KOPT-K1 (cell line): ENCODE data around the gene SFSWAP.

ENCODE experiments used
- H3K27ac ChIP-seq: fragments of 200-600 bp; sonication (generic); 2 replicates; pipeline ENCODE4 v1.5.1; 2016; ENCODE audit warnings: antibody characterized with exemption, mild to moderate bottlenecking, low read depth, low read length; ENCODE audit not compliant: poor library complexity, severe bottlenecking
- H3K36me3 ChIP-seq: fragments of 200-600 bp; sonication (generic); 2 replicates; pipeline ENCODE4 v1.5.1; 2017; ENCODE audit warnings: antibody characterized with exemption, mild to moderate bottlenecking, low read length, moderate library complexity; ENCODE audit not compliant: insufficient read depth
- H3K9me3 ChIP-seq: fragments of 200-600 bp; sonication (generic); 2 replicates; pipeline ENCODE4 v1.5.1; 2017; ENCODE audit warnings: antibody characterized with exemption, low read length, mild to moderate bottlenecking; ENCODE audit not compliant: insufficient read depth, poor library complexity, severe bottlenecking

SFSWAP gene

DNA sequence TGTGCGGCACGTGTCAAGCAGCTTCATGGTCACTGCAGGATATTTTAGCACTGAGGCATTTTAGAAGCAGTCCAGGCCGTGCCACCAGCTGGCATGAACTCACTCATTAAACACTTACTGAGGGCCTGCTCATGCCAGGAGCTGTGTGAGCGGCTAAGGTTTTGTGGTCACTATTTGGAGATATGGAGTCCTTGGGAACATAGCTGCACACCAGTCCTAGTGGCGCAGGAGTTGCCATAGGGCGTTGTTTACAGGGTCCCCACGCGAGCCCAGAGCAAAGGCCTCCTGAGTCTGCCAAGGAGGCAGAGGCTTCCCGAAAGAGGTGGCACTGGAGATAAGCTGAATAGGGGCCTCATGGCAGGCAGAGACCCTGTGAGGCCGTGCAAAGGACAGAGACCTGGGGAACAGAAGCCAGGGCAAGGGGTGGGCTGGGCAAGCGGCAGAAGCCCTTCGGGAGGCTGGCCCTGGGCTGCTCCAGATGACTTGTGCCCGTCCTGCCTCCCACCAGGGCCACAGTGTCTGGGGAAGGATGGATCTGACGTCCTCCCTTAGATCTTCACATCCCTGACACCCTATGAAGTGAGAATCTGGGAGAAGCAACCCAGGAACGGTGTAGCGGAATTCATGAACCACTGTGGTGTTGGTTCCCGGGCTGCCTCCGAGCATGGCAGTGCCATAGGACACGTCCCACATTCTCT is 38.9 kb downstream of the SFSWAP start:
- peaks cover 100% of the 10 kb centered on the region for H3K36me3 ChIP-seq
- H3K27ac ChIP-seq: no peak overlapping the region
- H3K9me3 ChIP-seq: peaks cover 2% of the 10 kb centered on the region

DNA sequence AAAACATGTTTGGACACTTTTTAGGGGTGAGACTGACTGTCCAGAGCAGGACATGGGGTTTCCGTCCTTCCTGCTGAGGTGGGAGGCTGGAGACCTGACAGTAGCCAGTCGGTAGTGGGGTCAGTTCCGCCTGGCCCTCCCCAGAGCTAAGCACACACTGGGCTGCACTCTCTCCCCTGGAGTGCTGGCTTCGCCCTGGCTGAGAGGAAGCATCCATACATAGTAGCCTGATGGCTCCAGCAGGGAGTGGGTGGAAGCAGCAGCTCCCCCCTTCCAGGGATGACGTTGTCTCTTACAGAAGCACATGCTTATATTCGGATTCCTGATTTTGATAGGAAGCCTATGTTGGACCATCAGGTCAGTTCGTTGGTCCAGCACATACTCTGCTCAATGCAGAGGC is 40.4 kb downstream of the SFSWAP start:
- Histone ChIP-seq H3K36me3 (peaks cover 100% of the 10 kb centered on the region), H3K27ac (no peak overlapping the region), H3K9me3 (no peaks in the 10 kb centered on the region)

DNA sequence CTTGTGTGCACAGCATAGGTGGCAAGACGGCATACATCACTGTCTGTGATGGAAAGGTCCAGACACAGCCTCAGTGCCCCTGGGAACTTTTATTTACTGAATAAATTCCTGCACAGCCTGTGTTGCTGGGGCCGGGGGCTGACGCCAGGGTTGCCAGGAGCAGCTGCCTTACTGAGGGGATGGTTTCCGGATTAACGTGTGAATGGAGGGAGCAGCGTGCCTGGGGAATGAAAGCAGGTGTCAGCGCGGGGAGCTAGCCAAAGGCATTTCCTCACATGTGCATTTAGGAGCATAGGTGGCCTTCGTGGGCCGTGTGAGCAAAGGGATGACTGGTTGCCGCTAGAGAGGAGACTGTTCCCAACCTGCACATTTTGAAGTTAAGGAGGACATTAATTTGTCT is 41.6 kb downstream of the SFSWAP start:
- H3K27ac ChIP-seq: no peak overlapping the region
- H3K36me3 ChIP-seq: peaks cover 100% of the 10 kb centered on the region
- no peaks in the 10 kb centered on the region for H3K9me3 ChIP-seq

DNA sequence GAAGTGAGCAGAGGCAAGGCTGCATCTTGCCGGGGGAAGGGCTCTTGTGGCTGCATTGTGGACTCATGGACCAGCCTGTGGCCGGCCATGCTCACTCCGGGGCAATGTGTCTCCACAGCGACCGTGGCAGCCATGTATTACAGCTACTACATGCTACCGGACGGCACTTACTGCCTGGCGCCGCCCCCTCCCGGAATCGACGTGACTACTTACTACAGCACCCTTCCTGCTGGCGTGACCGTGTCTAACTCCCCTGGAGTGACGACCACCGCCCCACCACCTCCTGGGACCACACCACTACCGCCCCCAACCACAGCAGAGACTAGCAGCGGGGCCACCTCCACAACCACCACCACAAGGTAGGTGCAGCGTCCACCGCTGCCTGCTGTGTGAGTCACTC is 42.1 kb downstream of the SFSWAP start:
- Histone ChIP-seq H3K36me3 (peaks cover 100% of the 10 kb centered on the region), H3K9me3 (no peaks in the 10 kb centered on the region), H3K27ac (no peak overlapping the region)

DNA sequence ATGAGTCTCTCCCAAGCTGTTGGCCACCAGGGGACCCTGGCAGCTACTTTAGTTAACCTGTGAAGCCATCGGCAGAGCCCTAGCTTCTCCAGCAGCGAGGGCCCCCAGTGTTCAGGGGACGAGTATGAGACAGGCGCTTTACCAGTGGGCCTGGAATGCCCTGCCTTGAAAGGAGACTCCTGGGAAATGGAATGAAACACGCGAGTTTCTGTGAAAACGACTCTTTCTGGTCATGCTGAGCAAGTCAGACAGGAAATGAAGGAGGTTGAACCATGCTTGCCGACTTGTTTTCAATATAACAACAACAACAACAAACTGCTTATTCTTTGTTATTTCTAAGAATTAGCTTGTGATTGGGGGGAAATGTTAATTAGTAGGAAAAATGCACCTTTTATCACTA is 42.9 kb downstream of the SFSWAP start:
- Histone ChIP-seq H3K27ac (no peak overlapping the region), H3K9me3 (no peaks in the 10 kb centered on the region), H3K36me3 (peaks cover 100% of the 10 kb centered on the region)

DNA sequence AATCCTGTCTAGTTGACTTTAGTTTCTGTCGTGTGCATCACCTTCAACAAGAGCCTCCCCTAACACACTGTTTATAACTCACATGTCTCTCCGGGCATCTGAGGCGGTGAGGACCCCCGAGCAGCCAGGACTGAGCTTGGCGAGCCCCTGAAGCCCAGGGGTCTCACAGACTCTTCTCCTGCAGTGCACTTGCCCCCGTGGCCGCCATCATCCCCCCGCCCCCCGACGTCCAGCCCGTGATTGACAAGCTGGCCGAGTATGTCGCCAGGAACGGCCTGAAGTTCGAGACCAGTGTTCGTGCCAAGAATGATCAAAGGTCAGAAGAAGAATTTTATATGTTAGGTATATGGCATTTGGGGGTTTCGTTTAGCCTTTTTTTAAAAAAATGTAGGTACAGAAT is 43.3 kb downstream of the SFSWAP start:
- Histone ChIP-seq H3K27ac (no peak overlapping the region), H3K9me3 (no peaks in the 10 kb centered on the region), H3K36me3 (peaks cover 100% of the 10 kb centered on the region)

DNA sequence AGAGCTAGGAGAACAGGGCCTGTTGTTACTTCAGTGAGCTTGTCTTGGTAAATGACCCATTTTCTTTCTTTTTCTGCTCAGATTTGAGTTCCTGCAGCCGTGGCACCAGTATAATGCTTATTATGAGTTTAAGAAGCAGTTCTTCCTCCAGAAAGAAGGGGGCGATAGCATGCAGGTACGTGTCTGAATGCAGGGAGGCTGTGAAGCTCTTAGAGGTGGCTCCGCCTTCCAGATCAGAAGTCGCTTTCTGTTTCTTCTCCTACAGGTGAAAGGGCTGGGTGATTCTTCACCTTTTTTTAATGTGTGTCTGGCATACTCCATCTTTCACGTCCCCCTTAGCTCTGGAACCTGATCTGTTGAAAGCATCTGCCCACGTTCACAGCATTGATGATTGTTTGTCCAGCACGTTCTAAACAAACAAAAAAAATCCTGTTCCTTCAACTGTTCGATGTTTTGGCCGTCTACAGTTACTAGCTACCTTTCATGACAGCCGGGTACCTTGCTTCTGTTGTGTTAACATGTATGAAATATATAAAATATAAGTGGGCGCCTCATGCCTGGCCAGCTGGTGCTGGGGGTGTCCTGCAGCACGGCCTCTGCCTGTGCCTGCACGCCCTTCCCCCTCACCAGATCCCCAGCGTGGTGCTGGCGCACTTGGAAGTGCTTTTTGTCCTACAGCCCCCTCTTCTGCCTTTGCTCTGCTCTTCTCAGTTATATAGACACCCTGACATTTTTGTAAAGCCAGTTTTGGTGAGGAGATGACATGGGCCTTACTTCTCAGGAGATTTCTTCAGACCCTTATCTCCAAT is 44.6 kb downstream of the SFSWAP start:
- H3K36me3 ChIP-seq: peaks cover 100% of the 10 kb centered on the region
- no peak overlapping the region for H3K27ac ChIP-seq
- H3K9me3 ChIP-seq: no peaks in the 10 kb centered on the region

DNA sequence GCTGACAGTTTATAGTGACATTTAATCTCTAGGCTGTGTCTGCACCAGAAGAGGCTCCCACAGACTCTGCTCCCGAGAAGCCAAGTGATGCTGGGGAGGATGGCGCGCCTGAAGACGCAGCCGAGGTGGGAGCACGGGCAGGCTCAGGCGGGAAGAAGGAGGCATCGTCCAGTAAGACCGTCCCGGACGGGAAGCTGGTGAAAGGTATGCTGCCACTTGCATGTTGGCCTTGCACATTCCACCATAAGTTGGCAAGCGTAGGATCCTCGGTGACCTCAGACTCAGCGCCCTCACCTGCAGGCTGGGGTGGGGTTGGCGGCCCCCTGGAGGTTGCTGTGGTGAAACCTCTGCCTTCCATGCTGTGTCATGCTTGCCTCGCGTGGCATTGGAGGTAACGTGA is 45.6 kb downstream of the SFSWAP start:
- peaks cover 100% of the 10 kb centered on the region for H3K36me3 ChIP-seq
- H3K27ac ChIP-seq: no peak overlapping the region
- no peaks in the 10 kb centered on the region for H3K9me3 ChIP-seq

DNA sequence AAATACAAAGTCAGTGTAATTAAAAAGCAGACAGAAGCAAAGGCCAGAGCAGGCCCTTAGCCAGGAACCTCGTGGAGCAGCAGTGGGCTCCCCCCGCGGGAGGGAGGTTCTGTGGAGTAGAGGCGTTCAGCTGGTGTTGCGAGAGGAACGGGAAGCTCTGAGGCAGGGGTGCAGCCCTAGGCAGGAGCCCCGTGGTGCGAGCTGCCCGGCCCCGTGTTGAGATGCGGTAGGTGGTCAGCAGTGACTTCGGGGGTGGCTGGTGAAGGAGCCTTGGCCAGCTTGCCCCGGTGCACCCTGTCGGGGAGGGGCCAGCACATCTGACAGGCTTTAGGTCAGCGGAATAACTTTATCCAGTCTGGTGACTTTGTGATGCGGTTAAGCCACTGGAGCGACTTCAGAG is 46.2 kb downstream of the SFSWAP start:
- Histone ChIP-seq H3K36me3 (peaks cover 100% of the 10 kb centered on the region), H3K9me3 (no peaks in the 10 kb centered on the region), H3K27ac (no peak overlapping the region)

DNA sequence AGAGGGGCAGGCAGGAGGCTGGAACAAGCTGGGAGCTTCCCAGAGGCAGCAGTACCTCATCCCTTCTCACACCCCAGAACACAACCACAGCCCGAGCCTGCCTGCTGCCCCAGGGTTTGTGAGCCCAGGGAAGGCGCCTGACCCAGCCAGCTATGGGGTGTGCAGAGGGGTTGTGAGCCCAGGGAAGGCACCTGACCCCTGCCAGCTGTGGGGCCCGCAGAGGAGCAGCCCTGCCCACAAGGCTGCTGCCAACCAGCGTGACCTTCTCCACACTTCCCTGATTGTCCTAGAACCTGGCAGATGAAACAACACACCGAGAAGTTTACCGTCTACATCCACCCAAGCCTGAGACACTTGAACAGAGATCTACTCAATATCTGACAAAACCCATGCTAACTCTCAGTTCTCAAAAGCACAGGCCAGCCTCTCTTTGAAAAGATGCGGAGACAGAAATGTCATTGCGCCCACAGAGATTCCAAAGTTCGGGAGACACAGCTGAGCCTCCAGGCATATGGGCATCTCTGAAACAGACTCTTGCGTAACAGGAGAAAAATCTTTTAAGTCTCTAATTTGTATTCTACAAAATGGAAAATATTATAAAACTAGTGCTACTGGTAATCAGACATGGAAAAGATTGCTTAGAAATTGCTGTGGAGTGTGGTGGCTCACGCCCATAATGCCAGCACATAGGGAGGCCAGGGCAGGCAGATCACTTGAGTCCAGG is 47.3 kb downstream of the SFSWAP start:
- Histone ChIP-seq H3K27ac (no peak overlapping the region), H3K9me3 (no peaks in the 10 kb centered on the region), H3K36me3 (peaks cover 99% of the 10 kb centered on the region)

DNA sequence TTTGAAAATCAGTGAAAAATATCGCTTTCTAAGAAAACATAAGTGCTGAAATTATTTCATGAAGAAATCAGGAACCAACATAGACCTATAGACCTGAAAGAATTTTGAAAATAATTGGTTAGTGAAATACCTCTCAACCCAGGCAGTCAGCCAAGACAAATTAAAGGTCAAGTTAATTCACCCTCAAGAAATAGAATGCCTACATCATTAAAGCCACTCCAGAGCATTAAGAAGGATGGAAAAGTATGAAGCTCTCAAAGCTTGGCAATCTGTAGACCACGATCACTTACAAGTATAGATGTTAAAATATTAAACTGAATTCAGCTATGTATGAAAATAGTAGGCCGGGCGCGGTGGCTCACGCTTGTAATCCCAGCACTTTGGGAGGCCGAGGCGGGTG is 48.3 kb downstream of the SFSWAP start:
- Histone ChIP-seq H3K36me3 (peaks cover 99% of the 10 kb centered on the region), H3K27ac (no peak overlapping the region), H3K9me3 (no peaks in the 10 kb centered on the region)

DNA sequence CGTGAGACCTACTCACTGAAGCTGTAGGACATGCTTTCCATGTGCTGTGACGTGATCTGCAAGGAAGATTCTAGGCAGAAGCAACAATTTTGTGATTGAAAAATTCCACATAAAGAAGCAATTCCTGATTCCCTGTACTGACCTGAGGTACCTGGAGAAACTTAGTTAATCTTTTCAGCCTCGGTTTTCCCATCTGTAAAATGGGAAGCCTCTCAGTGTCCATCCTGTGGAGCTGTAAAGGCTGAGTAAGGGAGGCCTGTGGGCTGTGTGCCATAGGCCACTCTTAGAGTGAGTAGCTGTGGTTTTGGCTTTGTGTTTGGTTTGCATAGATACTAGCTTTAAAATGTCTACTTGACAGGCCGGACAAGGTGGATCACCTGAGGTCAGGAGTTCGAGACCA is 50.7 kb downstream of the SFSWAP start:
- Histone ChIP-seq H3K27ac (no peak overlapping the region), H3K36me3 (peaks cover 99% of the 10 kb centered on the region), H3K9me3 (no peaks in the 10 kb centered on the region)

DNA sequence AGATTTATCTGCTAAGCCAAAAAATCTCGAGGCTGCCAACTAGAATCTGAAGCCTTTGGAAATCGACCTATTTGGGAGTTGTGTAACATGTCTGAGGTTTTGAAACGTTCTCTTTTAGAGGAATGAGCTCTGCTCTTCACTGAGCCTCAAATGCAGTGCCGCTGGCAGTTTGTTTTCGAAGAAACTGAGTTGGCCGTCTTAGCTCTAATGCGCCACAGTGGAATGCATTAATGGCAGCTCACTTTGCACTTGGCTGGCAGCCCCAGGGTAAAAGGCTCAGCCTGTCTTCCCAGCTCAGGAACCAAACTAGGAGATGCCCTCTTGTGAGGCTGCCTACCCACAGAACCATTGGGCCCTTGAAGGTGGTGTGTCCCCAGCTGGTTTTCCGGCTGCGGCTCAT is 53.8 kb downstream of the SFSWAP start:
- no peak overlapping the region for H3K27ac ChIP-seq
- no peaks in the 10 kb centered on the region for H3K9me3 ChIP-seq
- peaks cover 98% of the 10 kb centered on the region for H3K36me3 ChIP-seq

DNA sequence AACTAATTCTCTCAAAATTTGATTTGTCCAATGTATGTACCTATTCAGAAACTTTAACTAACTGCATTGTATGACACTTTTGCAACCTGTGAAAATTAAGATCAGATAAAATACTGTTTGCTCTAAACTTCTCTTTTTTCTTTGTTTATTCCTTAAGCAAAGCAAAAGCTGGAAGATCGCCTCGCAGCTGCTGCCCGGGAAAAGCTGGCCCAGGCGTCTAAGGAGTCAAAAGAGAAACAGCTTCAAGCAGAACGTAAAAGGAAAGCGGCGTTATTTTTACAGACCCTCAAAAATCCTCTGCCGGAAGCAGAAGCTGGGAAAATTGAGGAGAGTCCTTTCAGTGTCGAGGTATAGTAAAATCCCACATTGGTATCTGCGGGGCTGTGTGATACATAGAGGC is 55.1 kb downstream of the SFSWAP start:
- Histone ChIP-seq H3K36me3 (peaks cover 98% of the 10 kb centered on the region), H3K27ac (no peak overlapping the region), H3K9me3 (no peaks in the 10 kb centered on the region)

DNA sequence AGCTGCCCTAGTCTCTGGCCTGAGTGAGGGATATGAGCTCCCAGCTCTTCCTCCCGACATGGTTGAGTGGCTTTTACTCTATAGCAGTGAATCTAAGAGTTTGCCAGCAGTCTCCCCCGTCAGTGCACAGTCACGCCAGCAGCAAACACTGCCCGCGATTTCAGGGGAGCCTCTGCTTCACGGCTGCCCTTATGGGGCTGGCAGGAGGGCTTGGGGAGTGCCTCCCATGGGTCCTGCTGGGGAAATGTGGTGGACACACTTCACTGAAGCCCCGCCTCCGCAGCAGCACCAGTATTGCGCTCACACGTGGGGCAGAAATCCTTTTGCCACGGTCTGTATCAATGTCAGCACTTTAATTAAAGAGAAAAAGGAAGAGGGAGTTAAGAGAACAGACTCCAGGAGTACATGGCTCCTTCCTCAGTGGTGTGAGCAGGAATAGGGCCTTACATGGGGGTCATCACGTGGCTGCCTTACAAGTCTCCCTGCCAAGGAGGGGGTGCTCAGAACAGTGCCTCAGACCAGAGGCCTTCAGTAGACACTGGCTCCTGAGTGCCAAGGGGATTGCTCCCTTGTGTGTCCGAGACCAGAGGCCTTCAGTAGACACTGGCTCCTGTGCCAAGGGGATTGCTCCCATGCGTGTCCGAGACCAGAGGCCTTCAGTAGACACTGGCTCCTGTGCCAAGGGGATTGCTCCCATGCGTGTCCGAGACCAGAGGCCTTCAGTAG is 55.7 kb downstream of the SFSWAP start:
- no peak overlapping the region for H3K27ac ChIP-seq
- no peaks in the 10 kb centered on the region for H3K9me3 ChIP-seq
- H3K36me3 ChIP-seq: peaks cover 98% of the 10 kb centered on the region
